T47D (cell line): Measurements from ENCODE around the gene PKP3.
"Not testable (repeated sequence)": the region's sequence is repeated elsewhere in the genome, so short reads cannot be mapped to it uniquely, and the experiment has no call there.

Experiments
- DNase-seq, 2 experiments: peaks; one replicate each; pipeline versions ENCODE4 v3.0.0 to v3.0.0-alpha.2; 2011 to 2012; ENCODE audit warnings: low read depth in 1 of 2, low spot score in 1 of 2
- JUND ChIP-seq: IDR thresholded peaks from 2 replicates; pipeline ENCODE4 v1.6.1; 2012; ENCODE audit warnings: low read depth
- in situ Hi-C: cut with HindIII; loops from 2 replicates; pipeline ENCODE4 v1.10.0; 2016; ENCODE audit warnings: low sequenced_read_pairs, low pct_unique_long_range_greater_than_20kb

The PKP3 gene

DNA sequence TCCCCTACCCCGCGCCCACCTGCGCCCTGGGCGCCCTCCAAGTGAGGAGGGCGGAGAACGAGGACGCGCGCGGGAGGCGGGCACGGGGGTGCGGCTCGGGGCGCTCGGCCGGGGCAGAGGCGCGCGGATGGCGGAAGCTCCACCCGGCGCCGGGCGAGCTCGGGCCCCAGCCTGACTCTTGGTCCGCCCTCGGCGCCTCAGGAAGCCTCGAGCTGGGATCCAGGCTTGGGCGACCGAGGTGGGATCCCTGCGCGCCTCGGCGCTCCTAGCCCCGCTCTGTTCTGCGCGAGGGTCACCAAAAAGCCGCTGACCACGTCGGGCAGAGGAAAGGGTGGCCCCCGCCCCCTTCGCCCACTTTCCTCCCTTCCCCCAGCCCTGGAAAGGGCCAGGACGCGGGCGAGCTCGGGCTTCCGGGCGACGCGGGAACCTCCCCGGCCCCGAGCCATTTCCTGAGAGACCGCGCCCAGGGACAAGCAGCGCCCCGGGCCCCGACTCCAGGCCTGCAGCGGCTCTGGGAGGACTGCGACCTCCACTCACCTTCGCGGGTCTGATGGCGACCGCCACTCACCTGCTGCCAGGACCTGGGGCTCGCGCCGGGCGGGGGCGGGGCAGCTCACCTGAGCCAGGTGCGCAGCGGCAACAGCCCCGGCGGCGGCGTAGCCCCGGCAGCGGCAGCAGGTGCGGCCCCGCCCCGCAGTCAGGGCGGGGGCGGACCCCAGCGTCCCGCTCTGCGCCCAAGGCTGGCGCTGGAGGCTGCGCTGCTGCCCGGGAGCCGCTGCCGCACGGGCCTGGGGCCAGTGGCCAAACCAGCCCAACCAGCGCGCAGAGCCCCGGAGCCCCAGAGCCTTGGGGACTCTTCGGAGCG lies 23.0 kb downstream of the PKP3 start:
- TF ChIP-seq JUND: no peak
- DNase-seq: peak; percentile 65 to 77
- in situ Hi-C loops: no loop called here

DNA sequence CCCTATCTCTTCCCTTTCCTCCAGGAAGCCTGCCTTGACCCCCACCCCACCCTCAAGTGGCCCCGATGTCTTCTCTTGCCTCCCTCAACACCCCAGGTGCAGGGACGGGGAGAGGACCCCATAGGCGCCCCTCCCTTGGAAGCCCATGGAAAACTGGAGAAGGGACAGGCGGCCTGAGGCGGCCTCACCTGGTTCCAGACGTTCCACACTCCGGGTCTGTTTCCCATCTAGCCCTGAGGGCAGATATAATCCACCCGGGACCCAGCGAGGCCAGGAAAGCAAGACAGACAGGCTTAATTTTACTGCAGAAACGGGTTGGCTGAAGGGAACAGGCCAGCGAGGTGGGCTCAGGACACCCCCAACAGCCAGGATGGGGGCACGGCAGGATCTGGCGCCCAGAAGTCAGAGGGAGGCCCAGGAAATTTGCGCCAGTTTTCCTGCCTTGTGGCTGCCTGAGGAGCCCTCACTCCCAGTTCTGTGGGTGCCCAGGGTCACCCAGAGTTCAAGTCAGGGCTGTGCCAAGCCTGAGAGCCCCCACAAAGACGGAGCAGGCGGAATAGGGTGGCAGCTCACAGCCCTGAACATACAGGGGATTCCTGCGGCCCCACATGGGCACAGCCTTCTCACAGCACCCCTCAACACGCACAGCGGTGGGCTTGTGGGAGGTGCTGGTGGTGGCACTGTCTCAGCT lies 23.8 kb downstream of the PKP3 start:
- TF ChIP-seq JUND: no peak
- in situ Hi-C loops: no loop called here
- peak in 1 of 2 experiments; percentile 42 for DNase-seq

DNA sequence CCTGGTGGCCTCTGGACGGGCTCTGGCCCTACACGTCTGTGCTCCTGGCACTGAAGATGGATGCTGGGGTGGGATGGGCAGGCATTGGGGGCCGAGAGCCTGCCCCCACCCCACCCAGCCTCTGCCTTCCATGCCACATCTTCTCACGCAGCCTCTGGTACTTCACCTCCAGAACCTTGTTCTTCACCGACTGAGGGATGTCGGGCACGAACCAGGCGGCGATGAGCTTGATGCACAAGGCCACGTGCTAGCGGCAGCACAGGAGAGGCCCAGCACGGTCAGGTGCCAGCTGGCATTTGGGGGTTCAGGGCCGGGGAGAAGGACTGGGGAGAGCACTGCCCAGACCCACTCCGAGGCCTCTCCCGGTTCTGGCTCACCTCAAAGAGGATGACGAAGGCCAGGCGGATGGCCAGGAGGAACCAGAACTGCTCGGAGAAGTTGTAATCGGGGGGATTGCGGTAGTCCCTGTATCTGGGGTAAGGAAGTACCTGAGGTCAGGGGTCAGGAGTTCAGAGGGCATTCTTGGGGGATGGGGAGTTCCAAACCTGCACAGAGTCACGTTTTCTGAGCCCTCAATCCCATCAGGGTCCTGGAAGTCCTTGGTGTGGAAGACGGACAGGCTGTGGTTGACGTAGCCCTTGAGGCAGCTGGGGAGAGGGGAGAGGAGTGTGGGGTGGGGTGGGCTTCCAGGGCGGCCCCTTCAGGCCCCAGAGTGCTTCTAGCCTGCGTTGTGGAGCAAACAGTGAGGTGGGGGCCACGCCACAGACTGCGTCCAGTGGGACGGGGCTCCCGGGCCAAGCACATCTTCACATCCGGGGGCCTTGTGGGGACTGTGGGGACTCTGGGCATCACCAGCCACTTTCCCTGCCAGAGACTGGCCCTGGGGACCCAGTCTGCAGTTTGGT lies 24.6 kb downstream of the PKP3 start:
- in situ Hi-C loops: no loop called here
- no peak for DNase-seq
- no peak for TF ChIP-seq JUND

DNA sequence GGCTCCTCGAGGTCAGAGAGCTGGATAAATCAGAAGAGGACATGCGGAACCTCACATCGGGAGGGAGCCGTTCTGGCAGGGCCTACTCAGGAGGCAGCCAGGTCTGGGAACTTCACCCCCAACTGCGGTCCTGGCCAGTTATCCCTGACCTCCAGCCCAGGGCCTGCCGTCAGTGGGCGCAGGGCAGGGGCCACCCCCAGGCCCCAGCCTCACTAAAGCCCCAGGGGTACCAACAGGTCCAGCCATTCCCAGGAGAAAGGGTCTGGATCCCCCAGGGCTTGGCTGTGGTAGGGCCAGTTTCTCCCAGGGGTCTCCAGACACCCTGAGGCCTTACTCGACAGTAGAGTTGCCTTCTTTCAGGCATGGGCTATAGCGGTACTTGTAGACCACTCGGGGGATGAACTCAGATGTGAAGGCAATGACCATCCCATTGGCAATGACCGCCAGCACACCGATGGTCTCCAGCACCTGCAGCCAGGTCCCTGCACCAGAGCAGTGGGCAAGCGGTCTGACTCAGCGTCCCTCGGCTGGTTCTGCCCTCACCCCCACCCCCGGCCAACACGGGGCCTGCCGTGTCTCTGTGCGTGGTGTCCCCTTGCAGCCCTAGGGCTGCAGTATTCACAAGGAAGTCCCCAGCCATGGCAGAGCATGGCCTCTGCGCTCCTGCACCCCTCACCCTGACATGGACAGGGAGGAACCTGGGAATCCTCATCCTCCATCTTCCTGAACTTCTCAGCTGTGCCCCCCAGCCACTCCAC lies 25.4 kb downstream of the PKP3 start:
- no peak for TF ChIP-seq JUND
- in situ Hi-C loops: no loop called here
- DNase-seq: no peak

DNA sequence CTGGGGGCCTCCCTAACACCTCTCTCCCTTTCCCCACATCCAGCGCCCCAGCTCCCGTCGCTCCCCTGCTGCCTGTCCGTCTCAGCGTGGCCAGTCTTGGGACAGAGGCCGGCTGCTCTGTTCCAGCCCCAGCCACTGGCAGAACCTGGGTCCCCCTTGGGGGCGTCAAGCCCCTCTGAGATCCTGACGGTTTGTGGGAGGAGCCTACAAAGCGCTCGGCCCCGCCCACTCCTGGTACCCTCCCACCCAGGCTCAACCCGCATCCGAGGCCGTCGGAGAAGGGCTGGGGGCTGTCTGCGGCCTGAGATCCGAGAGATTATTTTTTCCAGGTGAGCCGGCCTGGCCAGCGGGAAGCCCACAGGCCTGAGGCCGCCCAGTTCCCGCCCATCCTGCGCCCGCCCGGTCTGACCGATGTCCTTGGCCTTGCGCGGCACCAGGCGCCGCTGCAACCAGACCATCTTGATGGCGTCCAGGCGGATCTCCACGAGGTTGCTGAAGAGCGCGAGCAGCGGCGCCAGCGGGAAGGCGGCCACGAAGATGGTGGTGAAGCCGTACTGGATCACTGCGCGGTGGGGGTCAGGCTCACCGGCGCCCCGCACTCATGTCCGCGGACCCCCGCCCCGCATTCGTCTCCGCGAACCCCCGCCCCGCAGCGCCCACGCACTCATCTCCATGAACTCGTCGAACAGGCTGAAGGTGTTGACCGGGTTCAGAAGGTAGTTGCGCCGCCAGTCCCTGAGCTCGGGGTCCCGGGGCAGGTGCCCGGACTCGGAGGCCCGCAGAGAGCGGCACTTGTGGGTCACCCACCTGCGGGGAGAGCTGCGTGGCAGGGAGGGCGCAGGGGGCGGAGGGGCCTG lies 26.3 kb downstream of the PKP3 start:
- no peak for TF ChIP-seq JUND
- no peak for DNase-seq
- in situ Hi-C loops: no loop called here

DNA sequence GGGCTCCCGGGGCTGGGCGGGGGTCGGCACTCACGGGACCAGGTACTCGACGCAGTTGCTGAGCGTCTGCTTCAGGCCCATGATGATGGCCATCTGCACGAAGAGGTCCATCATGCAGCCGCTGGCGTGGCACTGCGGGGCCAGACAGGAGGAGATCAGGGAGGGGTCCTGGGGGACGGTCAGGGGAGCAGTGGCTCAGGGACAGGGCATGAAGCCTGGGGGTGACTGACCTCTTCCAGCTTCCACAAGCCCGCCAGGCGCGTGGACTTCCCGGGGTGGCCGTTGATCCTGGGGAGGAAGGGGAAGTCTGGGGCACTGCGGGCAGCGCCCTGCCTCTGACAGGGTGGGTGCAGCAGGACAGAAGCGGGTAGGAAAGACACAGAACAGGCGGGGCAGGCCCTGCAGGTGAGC lies 26.9 kb downstream of the PKP3 start:
- no peak for TF ChIP-seq JUND
- in situ Hi-C loops: no loop called here
- DNase-seq: no peak

DNA sequence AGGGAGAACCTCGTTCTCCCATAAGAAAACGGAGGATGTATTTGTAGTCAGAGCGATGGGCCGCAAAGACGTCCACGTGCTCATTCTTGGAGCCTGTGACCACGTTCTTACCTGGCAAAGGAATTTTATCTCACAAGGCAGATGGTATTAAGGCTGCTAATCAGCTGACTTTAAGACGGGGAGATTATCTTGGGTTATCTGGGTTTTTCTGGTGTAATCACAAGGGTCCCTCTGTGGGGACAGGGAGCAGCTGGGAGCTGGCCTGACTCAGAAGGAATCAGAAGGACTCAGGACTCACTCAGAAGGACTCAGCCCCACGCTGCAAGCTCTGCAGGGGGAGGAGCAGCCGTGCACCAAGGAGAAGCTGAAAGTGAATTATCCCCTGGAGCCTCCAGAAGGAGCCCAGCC lies 28.2 kb downstream of the PKP3 start:
- no peak for DNase-seq

DNA sequence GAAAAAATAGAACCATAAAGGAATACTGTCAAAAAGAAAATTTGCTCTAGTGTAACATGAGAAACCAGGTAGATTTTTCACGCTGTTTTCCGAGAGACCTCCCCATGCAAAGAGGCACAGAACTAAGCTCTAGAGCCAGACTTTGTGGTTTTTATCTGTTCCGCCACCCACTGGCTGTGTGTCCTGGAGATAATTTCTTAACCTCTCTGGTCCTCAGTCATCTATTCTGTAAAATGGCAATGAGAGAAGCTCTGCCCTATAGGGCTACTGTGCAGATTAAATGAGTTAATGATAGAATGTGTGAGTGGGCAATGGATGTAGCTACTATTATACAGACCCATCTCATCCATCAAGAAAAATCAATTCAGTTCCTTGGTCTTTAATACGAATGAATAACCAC lies 30.2 kb downstream of the PKP3 start:
- DNase-seq: no peak
- in situ Hi-C loops: no loop called here
- TF ChIP-seq JUND: no peak

More for the DNA sequence above, 28.2 kb downstream of the PKP3 start:
- in situ Hi-C loops: no loop called here
- TF ChIP-seq JUND: no peak

DNA sequence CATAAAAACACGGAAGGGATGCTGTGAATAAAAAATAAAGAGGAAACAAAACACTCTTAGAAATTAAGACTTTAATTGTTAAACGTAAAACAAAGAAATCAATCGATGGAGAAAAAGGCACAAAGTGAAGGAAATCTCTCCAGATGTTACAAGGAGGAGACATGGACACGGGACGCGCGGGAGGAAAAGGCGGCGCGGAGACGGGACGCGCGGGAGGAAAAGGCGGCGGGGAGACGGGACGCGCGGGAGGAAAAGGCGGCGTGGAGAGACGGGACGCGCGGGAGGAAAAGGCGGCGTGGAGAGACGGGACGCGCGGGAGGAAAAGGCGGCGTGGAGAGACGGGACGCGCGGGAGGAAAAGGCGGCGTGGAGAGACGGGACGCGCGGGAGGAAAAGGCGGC lies 30.8 kb downstream of the PKP3 start:
- in situ Hi-C loops, DNase-seq: not testable (repeated sequence)

DNA sequence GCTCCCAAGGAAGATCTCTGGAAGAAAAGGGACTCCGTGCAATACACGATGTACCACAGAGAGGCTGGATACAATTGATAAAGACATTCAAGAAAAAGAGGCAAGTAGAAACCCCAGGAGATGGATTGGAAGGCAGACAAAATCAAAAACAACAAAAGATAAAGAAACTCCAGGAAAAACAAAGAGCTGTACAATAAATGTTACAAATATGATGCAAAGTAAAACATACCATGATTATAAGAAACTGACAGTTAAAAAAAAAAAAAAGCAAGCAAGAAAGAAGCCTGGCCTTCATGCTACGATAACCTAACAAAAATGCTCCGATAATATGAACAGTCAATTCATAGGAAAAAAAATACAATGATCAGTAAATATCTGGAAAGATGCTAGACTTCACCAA lies 31.3 kb downstream of the PKP3 start:
- in situ Hi-C loops: no loop called here
- no peak for DNase-seq
- no peak for TF ChIP-seq JUND

DNA sequence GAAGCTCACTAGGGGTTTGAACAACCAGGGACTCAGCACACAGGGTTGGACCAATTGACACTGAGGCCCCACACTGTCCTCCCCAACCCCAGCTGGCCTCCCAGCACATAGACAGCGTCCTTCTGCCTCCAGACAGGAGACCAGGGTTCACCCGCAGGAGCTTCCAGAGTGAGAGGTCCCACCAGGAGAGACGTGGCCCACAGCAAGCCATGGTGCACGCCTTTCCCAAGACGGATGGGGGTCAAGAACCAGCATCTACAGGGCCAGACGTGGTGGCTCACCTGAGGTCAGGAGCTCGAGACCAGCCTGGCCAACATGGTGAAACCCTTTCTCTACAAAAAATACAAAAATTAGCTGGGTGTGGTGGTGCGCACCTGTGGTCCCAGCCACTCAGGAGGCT lies 32.8 kb downstream of the PKP3 start:
- in situ Hi-C loops: no loop called here
- no peak for DNase-seq
- no peak for TF ChIP-seq JUND
